K562 (cell line): ENCODE measurements around the gene NTRK1. TPM values are rescaled to one million over a fixed set of nuclear protein-coding genes. Genes with fewer than 3 reads are reported as not detected.

Experiments
- ATAC-seq: fragments of 200-7000 bp; cut with Tn5 transposase; 3 replicates; pipeline ENCODE4 v1.9.1; 2020; ENCODE audit warnings: moderate library complexity
- BruUV-seq: library from RNA; stranded (reverse); fragments of 400-500 nt; replicated peaks from 2 replicates; lab custom pipeline; 2021; lab: Mats Ljungman, UMichigan
- CTCF ChIA-PET: fragments of 300-600 bp; formaldehyde crosslinking; extraction: SDS; loops from one replicate; lab custom pipeline; 2021; ENCODE audit warnings: low intra/inter-chr PET ratio; lab: Yijun Ruan, JAX
- POLR2A ChIA-PET: fragments of 300-600, 350-650 bp; sonication (Branson Sonifier 250); formaldehyde crosslinking; extraction: SDS; loops from one replicate; lab custom pipeline; 2021; ENCODE audit warnings: antibody characterized with exemption, inconsistent platforms; lab: Yijun Ruan, JAX
- DNase-seq, 4 experiments: peaks; one replicate each; pipeline versions ENCODE4 v3.0.0 to v3.0.0-alpha.2; 2011 to 2018; ENCODE audit warnings: low spot score in 3 of 4, mixed read lengths in 3 of 4; ENCODE audit errors: extremely low read depth in 1 of 4
- FAIRE-seq: peaks from 2 replicates; lab custom pipeline; 2011; peaks lifted over from hg19 to GRCh38; lab: Jason Lieb, UNC
- H2AFZ ChIP-seq: 2 replicates; pipeline ENCODE4 v1.6.0; 2011; ENCODE audit warnings: low read depth, low read length, control low read depth, inconsistent platforms
- H3K27ac ChIP-seq: fragments of 200-600 bp; 3 replicates; pipeline ENCODE4 v1.8.0; 2011; ENCODE audit warnings: low read depth, mild to moderate bottlenecking, control low read depth, inconsistent platforms, low read length, moderate library complexity, mixed read lengths; ENCODE audit errors: extremely low read depth
- H3K27me3 ChIP-seq, 2 experiments: fragments of 300-600 bp in 1 of 2; 2 replicates in 1 of 2; 3 replicates in 1 of 2; pipeline versions ENCODE4 v1.6.0 to v1.8.0; 2011; ENCODE audit warnings: inconsistent platforms in 2 of 2, low read length in 2 of 2, mild to moderate bottlenecking in 1 of 2, mixed read lengths in 1 of 2, moderate library complexity in 1 of 2; ENCODE audit not compliant: control insufficient read depth in 2 of 2, insufficient read depth in 2 of 2
- H3K36me3 ChIP-seq: fragments of 300-600 bp; 3 replicates; pipeline ENCODE4 v1.8.0; 2011; ENCODE audit warnings: mild to moderate bottlenecking, low read length, inconsistent platforms; ENCODE audit not compliant: control insufficient read depth, insufficient read depth
- H3K4me1 ChIP-seq, 2 experiments: fragments of 200-600 bp in 1 of 2; replicated peaks in 1 of 2; 2 replicates in 1 of 2; 3 replicates in 1 of 2; pipeline versions ENCODE4 v1.5.1 to v1.8.0; 2011; ENCODE audit warnings: inconsistent platforms in 2 of 2, low read length in 2 of 2, mild to moderate bottlenecking in 1 of 2, mixed read lengths in 1 of 2, moderate library complexity in 1 of 2; ENCODE audit not compliant: control insufficient read depth in 2 of 2, insufficient read depth in 2 of 2
- H3K4me2 ChIP-seq: 2 replicates; pipeline ENCODE4 v1.6.1; 2011; ENCODE audit warnings: low read length, control low read depth, inconsistent platforms, mixed read lengths; ENCODE audit not compliant: insufficient read depth
- H3K4me3 ChIP-seq: fragments of 200-600 bp; sonication (generic), shearing (Covaris generic); 2 replicates; pipeline ENCODE4 v1.5.1; 2016; ENCODE audit warnings: control low read depth, inconsistent platforms
- H3K79me2 ChIP-seq: fragments of 200-600 bp; 3 replicates; pipeline ENCODE4 v1.8.0; 2011; ENCODE audit warnings: low read length, inconsistent platforms; ENCODE audit not compliant: control insufficient read depth, insufficient read depth
- H3K9ac ChIP-seq, 2 experiments: 2 replicates each; pipeline versions ENCODE4 v1.6.0 to v1.6.1; 2011; ENCODE audit warnings: low read depth in 2 of 2, low read length in 2 of 2, control low read depth in 1 of 2, inconsistent platforms in 1 of 2, mild to moderate bottlenecking in 1 of 2, mixed read lengths in 1 of 2; ENCODE audit not compliant: insufficient read depth in 1 of 2
- H3K9me1 ChIP-seq: one replicate; pipeline ENCODE4 v1.6.0; 2011; ENCODE audit warnings: inconsistent platforms, mild to moderate bottlenecking, low read length, moderate library complexity; ENCODE audit not compliant: control insufficient read depth, insufficient read depth
- H3K9me3 ChIP-seq: replicated peaks from 2 replicates; pipeline ENCODE4 v1.5.1; 2011; ENCODE audit warnings: low read depth, low read length, inconsistent platforms; ENCODE audit not compliant: control insufficient read depth, insufficient read depth
- H4K20me1 ChIP-seq: replicated peaks from 2 replicates; pipeline ENCODE4 v1.6.1; 2011; ENCODE audit warnings: low read length, inconsistent platforms, mixed read lengths; ENCODE audit not compliant: control insufficient read depth, insufficient read depth
- EGR1 ChIP-seq: fragments of 450-650 bp; conservative IDR thresholded peaks from 2 replicates; pipeline ENCODE4 v1.6.1; 2017; ENCODE audit warnings: mild to moderate bottlenecking
- ESRRA ChIP-seq: fragments of 450-650 bp; IDR thresholded peaks from 2 replicates; pipeline ENCODE4 v1.6.1; 2014; ENCODE audit warnings: low read depth, mild to moderate bottlenecking, moderate library complexity, borderline replicate concordance
- FOXJ3 ChIP-seq: sonication (generic); formaldehyde crosslinking; IDR thresholded peaks from 2 replicates; pipeline ENCODE4 v1.4.0; 2020; ENCODE audit warnings: mild to moderate bottlenecking, missing genetic modification reagents
- GABPB1 ChIP-seq: sonication (generic); formaldehyde crosslinking; IDR thresholded peaks from 2 replicates; pipeline ENCODE4 v1.8.0; 2022; ENCODE audit warnings: mild to moderate bottlenecking, missing genetic modification reagents
- KLF16 ChIP-seq: IDR thresholded peaks from 2 replicates; pipeline ENCODE4 v1.6.1; 2016; ENCODE audit warnings: antibody characterized with exemption
- MIER1 ChIP-seq: fragments of 450-650 bp; IDR thresholded peaks from 2 replicates; pipeline ENCODE4 v1.6.1; 2016; ENCODE audit warnings: antibody characterized with exemption, mild to moderate bottlenecking, low read depth
- ZNF165 ChIP-seq: fragments of 250-450 bp; sonication (Bioruptor Pico); IDR thresholded peaks from 2 replicates; pipeline ENCODE4 v1.4.0; 2020; ENCODE audit warnings: borderline replicate concordance
- ZNF316 ChIP-seq: fragments of 450-650 bp; IDR thresholded peaks from 2 replicates; pipeline ENCODE4 v1.6.1; 2016
- WGBS: fragments of 100-300 bp; shearing (Covaris generic); methylation state at CpG from one replicate; pipeline ENCODE4 v1.1.6; 2016; ENCODE audit warnings: low coverage, mixed read lengths; ENCODE audit not compliant: insufficient coverage; ENCODE audit errors: missing lambda C conversion rate; 5-methylcytosine and 5-hydroxymethylcytosine counted together
- in situ Hi-C: fragments of 300-500 bp; cut with MboI; formaldehyde crosslinking; loops from 4 replicates; pipeline ENCODE4 v1.15.0; 2018; ENCODE audit warnings: inconsistent platforms, mixed read lengths
- intact Hi-C: fragments of 100-400 bp; cut with micrococcal nuclease; formaldehyde crosslinking; loops from 2 replicates; pipeline ENCODE4 v1.14.2; 2022
- polyA plus RNA-seq, 8 experiments: library from polyadenylated mRNA; depleted of rRNA in 4 of 8; stranded (reverse) in 5 of 8; unstranded in 3 of 8; fragments of >200 nt; fragmentation: Nextera tagmentation in 2 of 8; fragmentation: Illumina TruSeq in 1 of 8; extraction: Ambion mirVana in 2 of 8; extraction: Trizol in 1 of 8; gene quantifications; 2 replicates each; pipeline versions ENCODE4 v1.2.1 to v1.2.3, GENCODE V29; 2011 to 2014; ENCODE audit warnings: inconsistent platforms in 1 of 8, missing spikeins in 1 of 8
- total RNA-seq, 7 experiments: library from RNA; depleted of rRNA in 6 of 7; stranded (reverse); fragments of >200 nt in 6 of 7; fragmentation: Illumina TruSeq in 2 of 7; extraction: Trizol in 2 of 7; gene quantifications; 2 replicates each; pipeline versions ENCODE4 v1.2.1 to v1.2.3, GENCODE V29; 2011 to 2021; ENCODE audit warnings: low replicate concordance in 1 of 7
- TF ChIP-seq, protein P1 (sequence below): fragments of 250-450 bp; sonication (Bioruptor Pico); IDR thresholded peaks from 2 replicates; pipeline ENCODE4 v1.9.0; 2021; ENCODE audit warnings: mild to moderate bottlenecking
- TF ChIP-seq, protein P2 (sequence below): fragments of 250-450 bp; sonication (Bioruptor Pico); IDR thresholded peaks from 2 replicates; pipeline ENCODE4 v1.8.0; 2022; ENCODE audit warnings: moderate library complexity, mild to moderate bottlenecking, inconsistent platforms
- TF ChIP-seq, protein P3 (sequence below): fragments of 450-650 bp; IDR thresholded peaks from 2 replicates; pipeline ENCODE4 v1.6.1; 2016; ENCODE audit warnings: antibody characterized with exemption
- TF ChIP-seq, protein P4 (sequence below): fragments of 450-650 bp; formaldehyde crosslinking; IDR thresholded peaks from 2 replicates; pipeline ENCODE4 v1.4.0; 2020; ENCODE audit warnings: mild to moderate bottlenecking, moderate library complexity
- TF ChIP-seq, protein P5 (sequence below): IDR thresholded peaks from 2 replicates; pipeline ENCODE4 v1.6.1; 2014; ENCODE audit warnings: antibody characterized with exemption
- TF ChIP-seq, protein P6 (sequence below): sonication (generic); formaldehyde crosslinking; IDR thresholded peaks from 2 replicates; pipeline ENCODE4 v1.8.1; 2023; ENCODE audit warnings: mild to moderate bottlenecking, missing genetic modification reagents

The NTRK1 gene
- total and polyA plus RNA-seq, 9 of the 15 experiments (the other 6 are each of a cell fraction or from before 2014, with no cell fraction given) = 0.46 to 30.0 (median 7.9) TPM

DNA sequence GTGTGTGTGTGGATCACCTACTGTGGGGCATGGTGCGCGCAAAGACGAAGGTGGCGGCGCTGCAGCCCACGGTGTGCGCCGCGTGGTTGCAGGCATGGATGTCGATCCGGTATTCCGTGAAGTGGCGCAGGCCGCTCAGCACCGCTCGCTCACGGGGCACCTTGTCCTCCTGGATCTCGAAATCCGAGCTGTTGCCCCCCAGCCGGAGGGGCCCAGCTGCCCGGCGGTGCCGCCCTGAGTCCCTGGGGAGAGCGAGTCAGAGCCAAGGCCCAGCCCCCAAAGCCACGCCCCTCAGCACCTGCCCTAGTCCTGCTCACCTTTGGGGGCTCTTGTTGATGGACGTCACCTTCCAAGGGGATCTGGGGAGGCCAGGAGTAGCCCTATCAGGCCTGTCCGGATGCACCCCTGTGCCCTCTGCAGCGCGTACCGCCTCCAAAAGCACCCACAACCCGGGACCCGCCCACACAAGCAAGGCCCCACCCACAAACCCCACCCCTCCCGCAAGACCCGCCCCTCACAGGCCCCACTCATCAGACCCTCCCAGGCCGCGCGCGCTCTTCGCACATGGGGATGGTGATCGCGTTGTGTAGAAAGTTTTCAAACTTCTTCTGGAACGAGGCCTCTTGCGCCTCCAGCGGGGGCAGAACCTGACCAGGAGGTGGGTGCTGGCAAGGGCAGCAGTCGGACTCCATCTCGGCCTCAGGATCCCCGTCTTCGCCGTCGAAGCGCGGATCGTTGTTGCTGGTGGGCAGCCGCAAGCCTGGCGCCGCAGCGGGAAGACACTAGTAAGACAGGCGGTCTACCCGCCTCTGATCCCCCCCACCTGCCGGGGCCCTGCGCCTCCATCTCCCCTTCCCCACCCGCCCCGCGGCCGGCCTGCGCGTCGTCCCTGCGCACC lies 15.4 kb upstream of the NTRK1 start:
- H3K4me1 ChIP-seq = peaks cover 9 to 26% of the 10 kb centered on the region in 2 experiments; a peak in 4 of 5 replicates
- 0 out of 5 replicates have a peak, but pooled peaks cover 0 to 13% of the 10 kb centered on the region in 2 experiments for H3K27me3 ChIP-seq
- POLR2A ChIA-PET = interaction anchor here (1.1 kb wide), 1 partner anchor 14 kb away, joined by 4 read pairs; no protein-coding TSS in a partner anchor
- no TSS peak for BruUV-seq
- H2AFZ ChIP-seq = 0 out of 2 replicates have a peak overlapping the region, but pooled peaks have one; percentile 73
- H3K27ac ChIP-seq = no peak overlapping the region
- no peak overlapping the region for H3K4me3 ChIP-seq
- ATAC-seq (peak; percentile 59), FAIRE-seq (no peak), DNase-seq (peak; percentile 34 to 89 (median 76))
- H4K20me1 ChIP-seq = no peaks in the 10 kb centered on the region
- H3K4me2 ChIP-seq = no peak overlapping the region
- H3K9me1 ChIP-seq = no peaks in the 10 kb centered on the region
- peak overlapping the region in 1 of 2 experiments; percentile 60; a peak in 1 of 4 replicates for H3K9ac ChIP-seq
- H3K9me3 ChIP-seq = no peaks in the 10 kb centered on the region
- CTCF ChIA-PET = no interaction called here
- 59% methylated on average over 33 of the region's 69 CpGs for WGBS
- H3K36me3 ChIP-seq = no peaks in the 10 kb centered on the region
- intact Hi-C loops = no loop called here
- H3K79me2 ChIP-seq = no peaks in the 10 kb centered on the region
- in situ Hi-C loops = no loop called here
- no peak for TF ChIP-seq KLF16
- TF ChIP-seq, protein P1, sequence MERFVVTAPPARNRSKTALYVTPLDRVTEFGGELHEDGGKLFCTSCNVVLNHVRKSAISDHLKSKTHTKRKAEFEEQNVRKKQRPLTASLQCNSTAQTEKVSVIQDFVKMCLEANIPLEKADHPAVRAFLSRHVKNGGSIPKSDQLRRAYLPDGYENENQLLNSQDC (CRISPR knock-in tag) = no peak
- TF ChIP-seq MIER1 = no peak
- TF ChIP-seq, protein P2, sequence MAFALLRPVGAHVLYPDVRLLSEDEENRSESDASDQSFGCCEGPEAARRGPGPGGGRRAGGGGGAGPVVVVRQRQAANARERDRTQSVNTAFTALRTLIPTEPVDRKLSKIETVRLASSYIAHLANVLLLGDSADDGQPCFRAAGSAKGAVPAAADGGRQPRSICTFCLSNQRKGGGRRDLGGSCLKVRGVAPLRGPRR (CRISPR knock-in tag) = no peak
- TF ChIP-seq, protein P3, sequence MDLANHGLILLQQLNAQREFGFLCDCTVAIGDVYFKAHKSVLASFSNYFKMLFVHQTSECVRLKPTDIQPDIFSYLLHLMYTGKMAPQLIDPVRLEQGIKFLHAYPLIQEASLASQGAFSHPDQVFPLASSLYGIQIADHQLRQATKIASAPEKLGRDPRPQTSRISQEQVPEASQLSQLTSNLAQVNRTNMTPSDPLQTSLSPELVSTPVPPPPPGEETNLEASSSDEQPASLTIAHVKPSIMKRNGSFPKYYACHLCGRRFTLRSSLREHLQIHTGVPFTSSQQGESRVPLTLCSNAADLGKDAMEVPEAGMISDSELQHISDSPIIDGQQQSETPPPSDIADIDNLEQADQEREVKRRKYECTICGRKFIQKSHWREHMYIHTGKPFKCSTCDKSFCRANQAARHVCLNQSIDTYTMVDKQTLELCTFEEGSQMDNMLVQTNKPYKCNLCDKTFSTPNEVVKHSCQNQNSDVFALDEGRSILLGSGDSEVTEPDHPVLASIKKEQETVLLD = no peak
- TF ChIP-seq, protein P4, sequence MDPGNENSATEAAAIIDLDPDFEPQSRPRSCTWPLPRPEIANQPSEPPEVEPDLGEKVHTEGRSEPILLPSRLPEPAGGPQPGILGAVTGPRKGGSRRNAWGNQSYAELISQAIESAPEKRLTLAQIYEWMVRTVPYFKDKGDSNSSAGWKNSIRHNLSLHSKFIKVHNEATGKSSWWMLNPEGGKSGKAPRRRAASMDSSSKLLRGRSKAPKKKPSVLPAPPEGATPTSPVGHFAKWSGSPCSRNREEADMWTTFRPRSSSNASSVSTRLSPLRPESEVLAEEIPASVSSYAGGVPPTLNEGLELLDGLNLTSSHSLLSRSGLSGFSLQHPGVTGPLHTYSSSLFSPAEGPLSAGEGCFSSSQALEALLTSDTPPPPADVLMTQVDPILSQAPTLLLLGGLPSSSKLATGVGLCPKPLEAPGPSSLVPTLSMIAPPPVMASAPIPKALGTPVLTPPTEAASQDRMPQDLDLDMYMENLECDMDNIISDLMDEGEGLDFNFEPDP (CRISPR knock-in tag) = no peak
- TF ChIP-seq ESRRA = no peak
- TF ChIP-seq, protein P5, sequence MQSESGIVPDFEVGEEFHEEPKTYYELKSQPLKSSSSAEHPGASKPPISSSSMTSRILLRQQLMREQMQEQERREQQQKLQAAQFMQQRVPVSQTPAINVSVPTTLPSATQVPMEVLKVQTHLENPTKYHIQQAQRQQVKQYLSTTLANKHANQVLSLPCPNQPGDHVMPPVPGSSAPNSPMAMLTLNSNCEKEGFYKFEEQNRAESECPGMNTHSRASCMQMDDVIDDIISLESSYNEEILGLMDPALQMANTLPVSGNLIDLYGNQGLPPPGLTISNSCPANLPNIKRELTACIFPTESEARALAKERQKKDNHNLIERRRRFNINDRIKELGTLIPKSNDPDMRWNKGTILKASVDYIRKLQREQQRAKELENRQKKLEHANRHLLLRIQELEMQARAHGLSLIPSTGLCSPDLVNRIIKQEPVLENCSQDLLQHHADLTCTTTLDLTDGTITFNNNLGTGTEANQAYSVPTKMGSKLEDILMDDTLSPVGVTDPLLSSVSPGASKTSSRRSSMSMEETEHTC = no peak
- TF ChIP-seq EGR1 = peak; percentile 29; the same call in 1 of the 2 replicates
- no peak for TF ChIP-seq ZNF165
- TF ChIP-seq ZNF316 = no peak
- no peak for TF ChIP-seq FOXJ3 (CRISPR knock-in tag)
- TF ChIP-seq, protein P6, sequence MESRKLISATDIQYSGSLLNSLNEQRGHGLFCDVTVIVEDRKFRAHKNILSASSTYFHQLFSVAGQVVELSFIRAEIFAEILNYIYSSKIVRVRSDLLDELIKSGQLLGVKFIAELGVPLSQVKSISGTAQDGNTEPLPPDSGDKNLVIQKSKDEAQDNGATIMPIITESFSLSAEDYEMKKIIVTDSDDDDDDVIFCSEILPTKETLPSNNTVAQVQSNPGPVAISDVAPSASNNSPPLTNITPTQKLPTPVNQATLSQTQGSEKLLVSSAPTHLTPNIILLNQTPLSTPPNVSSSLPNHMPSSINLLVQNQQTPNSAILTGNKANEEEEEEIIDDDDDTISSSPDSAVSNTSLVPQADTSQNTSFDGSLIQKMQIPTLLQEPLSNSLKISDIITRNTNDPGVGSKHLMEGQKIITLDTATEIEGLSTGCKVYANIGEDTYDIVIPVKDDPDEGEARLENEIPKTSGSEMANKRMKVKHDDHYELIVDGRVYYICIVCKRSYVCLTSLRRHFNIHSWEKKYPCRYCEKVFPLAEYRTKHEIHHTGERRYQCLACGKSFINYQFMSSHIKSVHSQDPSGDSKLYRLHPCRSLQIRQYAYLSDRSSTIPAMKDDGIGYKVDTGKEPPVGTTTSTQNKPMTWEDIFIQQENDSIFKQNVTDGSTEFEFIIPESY (CRISPR knock-in tag) = peak; percentile 96
- no peak for TF ChIP-seq GABPB1 (CRISPR knock-in tag)
